Activated CD4-positive, alpha-beta T cell treated with anti-CD3 and anti-CD28 coated beads, Interleukin-2, Interleukin-6, amounts not matched to agents 100 ng/mL and 50 ng/mL, durations not matched to agents 16 hours and 8 hours (primary cell): ENCODE data around the gene WNT10A.
"Not testable (repeated sequence)": the region's sequence is repeated elsewhere in the genome, so short reads cannot be mapped to it uniquely, and the experiment has no call there.

Experiments used
- DNase-seq: peaks from one replicate; pipeline ENCODE4 v3.0.0-alpha.2; 2020

WNT10A gene

DNA sequence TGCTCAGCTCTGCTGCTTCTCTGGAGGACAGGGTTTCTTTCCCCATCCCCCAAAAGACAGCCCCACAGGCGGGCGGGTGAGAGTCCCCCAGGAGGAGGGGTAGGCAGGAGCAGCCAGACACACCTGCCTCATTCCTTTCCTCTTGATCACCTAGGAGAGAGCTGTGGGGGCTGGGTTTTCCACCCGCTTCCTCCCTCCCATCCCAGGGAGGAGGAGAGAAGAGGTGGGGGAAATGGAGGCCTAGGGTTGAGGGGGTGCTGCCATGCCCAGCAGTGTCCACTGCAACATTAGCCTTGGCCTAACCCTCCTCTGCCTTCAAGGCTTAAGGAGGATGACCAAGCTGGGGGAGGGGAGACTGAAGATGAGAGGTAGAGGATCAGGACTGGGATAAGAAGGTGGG is 14.7 kb downstream of the WNT10A start:
- no peak for DNase-seq

- DNase-seq = no peak
These were observed 15.3 kb downstream of the WNT10A start for GRCh38 chr2:218895759-218896500.

DNA sequence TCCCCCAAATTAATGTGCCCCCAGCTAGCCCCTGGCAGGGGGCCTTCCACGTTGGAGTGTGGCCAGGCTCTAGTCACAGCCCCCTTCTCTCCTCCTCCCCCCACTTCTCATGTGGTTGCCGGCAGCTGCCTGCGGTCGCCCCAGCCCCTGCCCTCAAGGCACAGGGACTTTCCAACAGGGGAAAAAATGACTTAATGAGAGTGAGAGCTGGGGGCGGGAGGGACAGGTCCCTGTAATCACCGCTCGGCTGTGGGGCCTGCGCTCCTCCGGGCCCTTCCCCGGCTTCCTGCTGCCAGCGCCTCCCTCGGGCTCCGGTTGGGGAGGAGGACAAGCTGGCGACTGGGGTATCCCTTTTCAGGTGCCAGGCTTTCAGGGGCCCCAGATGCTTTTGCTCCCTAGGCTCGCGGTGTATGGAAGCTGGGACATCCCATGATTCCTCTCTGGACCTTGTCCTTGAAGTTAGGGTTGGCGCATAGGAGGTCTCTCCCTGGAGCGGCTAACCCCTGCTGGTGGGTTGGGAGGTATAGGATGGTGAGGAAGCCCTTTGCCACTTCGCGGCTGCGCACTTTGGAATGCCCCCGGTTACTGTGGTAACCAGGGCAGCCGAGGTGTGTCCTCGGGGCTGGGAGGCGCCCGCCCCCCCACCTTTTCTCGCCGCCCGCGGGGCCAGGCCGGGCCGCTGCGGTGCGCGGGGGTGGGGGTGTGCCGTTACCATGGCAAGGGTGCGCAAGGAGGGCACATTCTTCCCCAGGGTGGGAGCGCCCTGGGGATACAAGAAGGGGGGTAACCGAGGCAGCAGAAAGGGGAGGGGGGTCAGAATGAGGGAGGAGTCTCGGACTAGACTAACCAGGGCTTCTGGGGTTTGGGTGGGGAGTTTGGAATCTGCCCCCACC is 16.1 kb downstream of the WNT10A start:
- DNase-seq = peak; percentile 95

GRCh38 chr2:218897394-218898108 is 16.9 kb downstream of the WNT10A start:
- DNase-seq = peak; percentile 47

GRCh38 chr2:218898109-218898878 is 17.6 kb downstream of the WNT10A start:
- peak; percentile 89 for DNase-seq

DNA sequence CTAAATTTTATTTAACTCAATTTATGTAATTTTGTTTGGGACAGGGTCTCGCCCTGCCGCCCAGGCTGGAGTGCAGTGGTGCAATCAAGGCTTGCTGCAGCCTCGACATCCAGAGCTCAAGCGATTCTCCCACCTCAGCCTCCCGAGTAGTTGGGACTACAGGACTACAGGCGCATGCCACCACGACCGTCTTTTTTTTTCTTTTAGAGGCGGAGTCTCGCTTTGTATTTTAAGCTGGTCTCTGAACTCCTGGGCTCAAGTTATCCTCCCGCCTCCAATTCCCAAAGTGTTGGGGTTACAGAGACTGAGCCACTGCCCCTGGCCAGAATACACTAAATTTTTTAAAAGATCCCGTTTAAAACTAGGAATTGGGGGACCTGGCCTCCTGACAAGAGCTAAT is 18.5 kb downstream of the WNT10A start:
- no peak for DNase-seq

DNA sequence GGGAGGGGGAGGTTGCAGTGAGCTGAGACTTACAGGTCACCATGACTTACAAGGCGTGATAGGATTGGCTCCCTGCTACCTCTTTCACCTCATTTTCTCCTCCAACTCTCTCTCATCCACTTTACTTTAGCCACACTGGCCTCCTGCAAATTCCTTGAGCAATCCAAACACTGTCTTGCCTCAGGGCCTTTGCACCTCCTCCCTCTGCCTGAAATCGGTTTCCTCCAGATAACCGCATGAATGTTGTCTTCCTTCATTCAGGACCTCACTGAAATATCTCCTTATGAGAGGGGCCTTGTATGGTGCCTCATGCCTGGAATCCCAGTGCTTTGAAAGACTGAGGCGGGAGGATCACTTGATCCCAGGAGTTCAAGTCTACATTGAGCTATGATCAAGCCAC is 21.8 kb downstream of the WNT10A start:
- no peak for DNase-seq

DNA sequence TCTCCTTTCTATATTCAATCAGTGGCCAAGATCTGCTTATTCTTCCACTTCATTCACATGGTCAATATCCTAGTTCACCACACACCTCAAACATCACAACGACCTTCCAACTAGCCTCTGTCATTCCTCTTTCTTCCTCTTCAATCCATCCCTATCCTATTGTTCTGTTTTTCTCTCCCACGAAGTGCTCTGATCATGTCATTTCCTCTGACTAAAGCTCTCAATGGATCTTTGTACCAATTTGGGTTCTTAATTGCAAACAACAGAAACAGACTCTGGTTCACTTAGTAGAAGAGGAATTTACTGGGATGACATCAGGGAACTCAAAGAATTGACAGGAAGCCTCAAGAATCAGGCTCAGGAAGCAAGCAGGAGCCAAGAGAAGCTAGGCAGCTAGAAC is 23.5 kb downstream of the WNT10A start:
- DNase-seq = no peak

GRCh38 chr2:218908721-218909619 is 28.3 kb downstream of the WNT10A start:
- peak; percentile 96 for DNase-seq

GRCh38 chr2:218910741-218911140 is 30.1 kb downstream of the WNT10A start:
- no peak for DNase-seq

DNA sequence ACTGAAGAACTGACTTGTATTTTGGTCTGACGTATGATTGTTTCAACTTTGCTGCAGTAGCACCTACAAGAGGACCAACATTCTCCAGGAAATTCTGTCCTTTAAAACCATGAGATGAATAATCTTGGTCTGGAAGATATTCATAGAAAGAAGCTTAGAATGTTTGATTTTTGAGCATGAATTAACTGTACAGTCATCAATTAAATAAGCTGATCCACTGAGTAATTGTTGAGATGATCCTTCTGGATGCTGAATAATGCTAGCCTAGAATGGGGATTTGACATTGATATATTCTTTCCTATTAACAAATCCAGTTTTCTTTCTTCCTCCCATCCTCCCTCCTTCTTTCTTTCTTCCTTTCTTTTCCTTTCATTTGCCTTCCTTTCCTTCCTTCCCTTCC is 39.9 kb downstream of the WNT10A start:
- DNase-seq = no peak

DNA sequence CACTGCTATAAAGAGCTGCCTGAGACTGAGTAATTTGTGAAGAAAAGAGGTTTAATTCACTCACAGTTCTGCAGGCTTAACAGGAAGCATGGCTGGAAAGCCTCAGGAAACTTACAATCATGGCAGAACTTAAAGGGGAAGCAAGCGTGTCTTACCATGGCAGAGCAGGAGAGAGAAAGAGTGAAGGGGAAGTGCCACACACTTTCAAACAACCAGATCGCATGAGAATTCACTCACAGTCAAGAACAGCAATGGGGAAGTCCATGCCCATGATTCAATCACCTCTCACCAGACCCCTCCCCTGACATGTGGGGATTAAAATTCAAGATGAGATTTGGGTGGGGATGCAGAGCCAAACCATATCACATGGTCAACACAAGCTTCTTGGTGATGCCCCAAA is 44.1 kb downstream of the WNT10A start:
- no peak for DNase-seq

- no peak for DNase-seq
These were observed 44.8 kb downstream of the WNT10A start for GRCh38 chr2:218925434-218925833.

GRCh38 chr2:218927422-218927821 is 46.8 kb downstream of the WNT10A start:
- DNase-seq = no peak

GRCh38 chr2:218927876-218928275 is 47.2 kb downstream of the WNT10A start:
- DNase-seq = no peak

DNA sequence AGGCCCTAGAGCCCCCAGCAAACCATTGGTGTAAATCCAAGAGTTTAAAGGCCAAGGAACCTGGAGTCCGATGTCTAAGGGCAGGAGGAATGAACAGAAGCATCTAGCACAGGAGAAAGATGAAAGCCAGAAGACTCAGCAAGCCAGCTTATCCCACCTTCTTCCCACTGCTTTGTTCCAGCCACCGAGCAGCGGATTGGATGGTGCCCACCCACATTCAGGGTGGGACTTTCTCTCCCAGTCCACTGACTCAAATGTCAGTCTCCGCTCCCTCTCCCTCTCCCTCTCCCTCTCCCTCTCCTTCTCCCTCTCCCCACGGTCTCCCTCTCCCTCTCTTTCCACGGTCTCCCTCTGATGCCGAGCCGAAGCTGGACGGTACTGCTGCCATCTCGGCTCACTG is 49.8 kb downstream of the WNT10A start:
- DNase-seq = not testable (repeated sequence)

DNA sequence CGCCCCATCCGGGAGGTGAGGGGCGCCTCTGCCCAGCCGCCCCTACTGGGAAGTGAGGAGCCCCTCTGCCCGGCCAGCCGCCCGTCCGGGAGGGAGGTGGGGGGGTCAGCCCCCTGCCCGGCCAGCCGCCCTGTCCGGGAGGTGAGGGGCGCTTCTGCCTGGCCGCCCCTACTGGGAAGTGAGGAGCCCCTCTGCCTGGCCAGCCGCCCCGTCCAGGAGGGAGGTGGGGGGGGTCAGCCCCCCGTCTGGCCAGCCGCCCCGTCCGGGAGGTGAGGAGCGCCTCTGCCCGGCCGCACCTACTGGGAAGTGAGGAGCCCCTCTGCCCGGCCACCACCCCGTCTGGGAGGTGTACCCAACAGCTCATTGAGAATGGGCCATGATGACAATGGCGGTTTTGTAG is 51.1 kb downstream of the WNT10A start:
- DNase-seq = not testable (repeated sequence)
